NCI-H128 (cell line): ENCODE results near the gene LAMA5.

Source experiments
- DNase-seq: peaks from one replicate; lab custom pipeline; 2025; ENCODE audit not compliant: unreplicated experiment; lab: John Stamatoyannopoulos, UW

LAMA5 gene

DNA sequence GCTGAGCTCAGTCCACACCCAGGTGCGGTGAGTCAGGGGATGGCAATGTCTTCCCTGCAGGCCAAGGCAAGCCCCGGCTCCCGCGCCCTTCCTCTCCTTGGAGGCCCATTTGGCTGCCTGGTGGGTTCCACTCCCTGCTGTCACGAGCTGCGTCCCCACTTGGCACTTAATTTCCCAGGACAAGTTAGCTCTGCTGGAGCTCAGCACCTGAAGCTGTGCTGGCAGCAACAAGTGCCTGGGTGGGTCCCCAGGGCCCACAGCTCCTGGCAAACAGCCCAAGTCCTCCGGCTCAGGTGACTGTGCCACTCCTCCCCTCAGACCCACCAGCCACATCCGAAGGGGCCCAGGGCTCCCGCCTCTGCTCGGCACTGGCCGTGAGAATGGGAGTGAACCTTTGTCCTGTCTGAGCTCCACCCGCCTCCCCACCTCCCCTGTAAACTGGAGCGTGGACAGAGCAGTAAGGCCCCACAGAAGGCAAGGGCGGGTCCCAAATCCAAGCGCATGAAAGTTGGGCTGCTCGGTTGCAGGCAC, 16.9 kb downstream of the LAMA5 start:
- no peak for DNase-seq

DNA sequence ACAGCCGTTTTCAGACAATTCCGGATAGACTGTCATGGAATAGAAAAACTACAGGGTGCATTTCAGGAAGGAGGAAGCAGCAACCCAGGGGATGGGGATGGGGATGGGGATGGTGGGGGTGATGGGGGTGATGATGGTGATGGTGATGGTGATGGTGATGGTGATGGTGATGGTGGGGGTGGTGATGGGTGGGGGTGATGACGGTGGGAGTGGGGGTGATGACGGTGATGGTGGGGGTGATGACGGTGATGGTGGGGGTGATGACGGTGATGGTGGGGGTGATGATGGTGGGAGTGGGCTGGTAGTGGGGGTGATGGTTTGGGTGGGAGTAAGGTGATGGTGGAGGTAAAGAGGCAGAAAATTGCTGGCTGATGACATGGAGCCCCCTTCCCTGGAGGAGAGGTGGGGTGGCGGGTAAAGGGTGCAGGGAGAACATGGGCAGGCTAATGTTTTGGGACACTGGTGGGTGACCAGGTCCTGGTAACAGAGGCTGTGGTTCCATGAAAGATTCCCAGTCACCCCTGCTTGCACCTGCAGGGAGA, 17.5 kb downstream of the LAMA5 start:
- no peak for DNase-seq

DNA sequence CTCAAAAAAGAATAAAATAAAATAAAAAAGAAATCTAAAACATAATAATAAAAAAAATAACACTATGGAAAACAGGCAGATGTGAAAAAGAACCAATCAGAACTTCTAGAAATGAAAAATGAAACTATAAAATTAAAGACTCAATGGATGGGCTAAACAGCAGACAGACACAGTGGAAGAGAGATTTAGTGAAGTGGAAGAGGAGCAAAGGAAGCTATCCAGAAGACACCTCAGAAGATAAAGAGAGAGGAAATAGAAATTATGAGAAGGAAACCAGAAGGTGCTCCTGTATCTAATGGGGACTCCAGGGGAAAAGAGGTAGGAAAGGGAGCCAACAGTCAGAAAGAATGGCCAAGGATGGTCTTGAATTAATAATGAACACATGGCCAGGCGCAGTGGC, 18.5 kb downstream of the LAMA5 start:
- no peak for DNase-seq

DNA sequence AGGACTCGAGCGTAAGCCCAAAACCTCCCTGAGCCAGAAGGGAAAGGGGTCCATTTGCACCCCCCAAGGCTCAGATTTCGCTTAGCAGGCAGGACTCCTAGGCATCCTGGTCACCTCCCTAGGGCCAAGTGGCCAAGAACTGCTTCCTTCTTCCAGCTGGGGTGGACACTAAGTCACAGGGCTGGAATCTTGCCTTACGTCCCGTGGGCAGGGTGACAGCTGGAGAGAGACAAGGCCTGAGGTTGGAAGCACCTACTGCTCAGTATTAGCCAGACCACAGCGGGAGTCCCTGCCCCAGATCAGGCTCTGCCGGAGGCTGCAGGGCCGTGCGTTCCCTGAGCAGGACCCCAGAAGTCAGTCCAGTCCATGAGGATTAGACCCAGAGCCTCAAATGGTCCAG, 19.7 kb downstream of the LAMA5 start:
- no peak for DNase-seq

DNA sequence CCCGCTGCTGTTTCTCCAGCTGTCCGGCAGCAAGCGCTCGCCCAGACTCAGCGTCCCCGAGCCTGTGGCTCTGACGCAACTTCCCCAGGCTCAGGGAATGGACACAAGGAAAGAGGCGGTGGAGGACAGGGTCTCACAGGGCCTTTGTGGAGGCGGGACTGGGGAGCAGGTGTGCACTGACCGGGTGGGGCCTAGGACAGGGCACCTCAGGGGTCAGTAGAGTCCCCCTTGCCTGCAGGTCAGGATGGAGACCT, 20.0 kb downstream of the LAMA5 start:
- DNase-seq: no peak

DNA sequence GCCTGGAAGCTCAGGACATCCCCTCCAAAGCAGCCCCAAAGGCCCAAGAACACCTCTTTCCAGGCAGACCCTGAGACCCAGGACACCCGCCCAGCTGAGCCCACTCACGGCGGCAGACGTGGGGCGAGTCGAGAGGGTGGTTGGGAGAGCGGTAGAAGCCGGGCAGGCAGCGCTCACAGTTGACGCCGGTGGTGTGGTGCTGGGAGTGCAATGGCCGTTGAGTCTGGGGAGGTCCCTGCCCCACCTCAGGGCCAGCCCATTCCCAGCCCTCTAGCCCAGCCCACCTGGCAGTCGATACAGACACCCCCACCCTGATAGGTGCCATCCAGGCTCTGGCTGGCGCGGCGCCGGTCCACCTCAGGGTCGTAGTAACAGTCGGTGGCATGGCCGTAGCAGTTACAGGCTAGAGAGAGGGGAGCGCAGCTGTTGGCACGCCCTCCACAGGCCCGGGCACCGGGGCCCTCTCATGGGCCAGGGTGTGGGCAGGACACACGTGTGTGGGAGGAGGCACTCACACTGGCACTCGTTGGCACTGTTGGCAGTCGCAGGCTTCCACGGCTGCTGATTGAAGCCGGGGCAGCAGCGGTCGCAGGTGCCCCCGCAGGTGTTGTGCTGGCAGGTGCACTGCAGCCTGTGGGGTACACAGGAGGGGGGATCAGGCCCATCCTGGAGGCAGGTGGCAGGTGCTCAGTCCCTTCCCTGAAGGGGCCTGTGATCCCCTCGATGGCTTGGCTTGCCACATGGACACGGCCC, 20.5 kb downstream of the LAMA5 start:
- no peak for DNase-seq

DNA sequence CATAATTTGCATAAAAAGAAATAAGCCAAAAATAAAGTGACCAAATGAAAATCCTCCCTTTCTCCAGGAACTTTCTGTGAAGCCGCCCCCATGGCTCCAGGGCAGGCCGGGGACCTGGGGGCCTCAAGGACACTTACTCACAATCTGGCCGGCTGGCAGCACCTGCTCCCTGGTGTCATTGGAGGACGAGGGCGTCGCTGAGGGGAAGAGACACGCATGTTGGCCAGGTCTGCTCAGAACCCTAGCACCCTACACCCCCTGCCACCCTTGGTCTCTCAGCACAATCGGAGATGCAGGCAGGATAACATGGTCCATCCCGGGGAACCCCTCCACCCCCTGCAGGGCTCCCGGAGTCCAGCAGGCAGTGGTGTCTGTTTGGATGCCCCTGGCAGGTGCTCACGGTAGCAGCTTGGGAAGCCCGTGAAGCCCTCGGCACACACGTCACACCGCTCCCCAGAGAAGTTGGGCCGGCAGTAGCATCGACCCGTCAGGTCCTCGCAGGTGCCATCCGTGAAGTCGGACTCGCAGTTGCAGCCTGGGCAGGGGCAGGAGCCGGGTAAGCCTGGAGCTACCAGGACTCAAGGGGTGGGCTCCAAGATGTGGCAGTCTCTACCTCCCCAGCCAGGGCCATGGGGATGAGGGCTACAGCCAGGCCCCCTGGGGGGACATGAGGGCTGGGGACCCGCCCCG, 21.3 kb downstream of the LAMA5 start:
- DNase-seq: no peak

DNA sequence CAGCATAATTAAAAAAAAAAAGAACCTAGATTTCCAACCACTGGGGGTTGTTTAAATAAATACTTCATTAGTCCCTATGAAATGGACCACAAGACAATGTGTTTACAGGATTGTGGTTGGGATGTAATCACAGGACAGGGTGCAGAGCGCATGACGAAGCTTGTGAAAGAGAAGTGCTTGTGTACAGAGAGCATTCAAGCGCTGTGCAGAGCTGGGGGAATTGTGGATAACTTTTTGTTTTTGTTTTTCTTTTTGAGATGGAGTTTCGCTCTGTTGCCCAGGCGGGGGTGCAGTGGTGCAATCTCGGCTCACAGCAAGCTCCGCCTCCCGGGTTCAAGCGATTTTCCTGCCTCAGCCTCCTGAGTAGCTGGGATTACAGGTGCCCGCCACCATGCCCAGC, 22.3 kb downstream of the LAMA5 start:
- no peak for DNase-seq

DNA sequence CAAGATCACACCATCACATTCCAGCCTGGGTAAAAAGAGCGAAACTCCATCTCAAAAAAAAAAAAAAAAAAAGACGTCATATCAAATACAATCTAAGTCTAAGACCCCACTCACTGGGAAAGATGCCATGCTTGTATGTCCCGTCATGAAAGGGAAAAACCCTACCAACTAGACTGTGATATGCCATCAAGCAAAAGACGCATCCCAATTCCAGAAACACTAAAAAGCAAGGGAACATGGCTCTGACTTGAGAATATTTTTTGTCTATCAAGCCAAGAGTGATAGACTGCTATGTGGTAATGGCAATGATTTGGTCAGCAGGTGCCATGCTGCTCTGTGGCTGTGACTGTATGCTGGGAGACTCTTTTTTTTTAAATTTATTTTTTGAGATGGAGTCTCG, 23.0 kb downstream of the LAMA5 start:
- DNase-seq: no peak

DNA sequence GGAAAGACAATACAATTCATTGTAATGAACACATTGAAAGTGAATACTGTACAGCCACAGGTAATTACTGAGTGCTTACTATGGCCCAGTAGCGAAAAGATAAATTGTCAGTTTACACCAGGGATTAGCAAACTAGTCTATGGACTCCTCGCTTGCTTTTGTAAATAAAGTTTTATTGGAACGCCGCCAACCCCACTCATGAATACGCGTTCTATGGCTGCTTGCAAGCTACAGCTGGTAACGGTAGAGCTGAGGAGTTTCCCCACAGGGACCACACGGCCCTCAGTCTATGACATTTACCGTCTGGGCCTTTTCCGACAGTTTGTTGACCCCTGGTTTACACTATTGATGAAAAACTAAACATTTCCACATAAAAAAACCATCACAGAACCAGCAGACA, 24.2 kb downstream of the LAMA5 start:
- DNase-seq: no peak

DNA sequence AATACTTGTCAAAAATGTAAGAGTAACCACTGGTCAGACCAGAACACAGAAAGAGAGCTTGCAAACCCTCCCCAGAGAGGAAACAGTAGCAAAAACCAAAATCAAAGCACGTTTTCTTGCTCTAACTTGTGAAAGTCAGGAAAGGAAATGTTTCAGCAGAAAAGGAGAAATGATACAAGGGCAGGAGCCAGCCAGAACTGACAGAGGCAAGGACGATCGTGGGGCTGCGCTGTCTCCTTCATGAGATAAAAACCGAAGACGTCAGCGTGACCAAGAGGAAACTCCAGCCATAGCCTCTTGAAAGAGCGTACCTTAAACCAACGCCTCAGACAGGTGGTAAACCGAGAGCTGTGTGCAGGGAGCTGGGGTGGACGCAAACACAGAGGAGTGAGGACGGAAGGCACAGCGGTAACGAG, 27.5 kb downstream of the LAMA5 start:
- no peak for DNase-seq

DNA sequence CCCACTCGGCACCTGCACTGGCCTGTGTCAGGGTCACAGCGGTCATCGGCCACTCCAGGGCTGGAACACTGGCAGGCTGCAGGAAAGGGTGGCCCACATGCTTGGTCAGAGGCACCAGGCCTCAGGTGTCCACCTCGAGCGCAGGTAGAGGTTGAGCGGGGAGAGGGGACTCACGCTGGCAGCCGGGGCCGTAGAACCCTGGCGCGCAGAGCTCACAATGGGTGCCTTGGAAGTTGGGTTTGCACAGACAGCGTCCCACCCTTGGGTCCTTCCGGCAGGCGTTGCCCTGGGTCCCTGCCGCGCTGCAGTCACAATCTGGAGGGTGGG, 28.9 kb downstream of the LAMA5 start:
- no peak for DNase-seq

DNA sequence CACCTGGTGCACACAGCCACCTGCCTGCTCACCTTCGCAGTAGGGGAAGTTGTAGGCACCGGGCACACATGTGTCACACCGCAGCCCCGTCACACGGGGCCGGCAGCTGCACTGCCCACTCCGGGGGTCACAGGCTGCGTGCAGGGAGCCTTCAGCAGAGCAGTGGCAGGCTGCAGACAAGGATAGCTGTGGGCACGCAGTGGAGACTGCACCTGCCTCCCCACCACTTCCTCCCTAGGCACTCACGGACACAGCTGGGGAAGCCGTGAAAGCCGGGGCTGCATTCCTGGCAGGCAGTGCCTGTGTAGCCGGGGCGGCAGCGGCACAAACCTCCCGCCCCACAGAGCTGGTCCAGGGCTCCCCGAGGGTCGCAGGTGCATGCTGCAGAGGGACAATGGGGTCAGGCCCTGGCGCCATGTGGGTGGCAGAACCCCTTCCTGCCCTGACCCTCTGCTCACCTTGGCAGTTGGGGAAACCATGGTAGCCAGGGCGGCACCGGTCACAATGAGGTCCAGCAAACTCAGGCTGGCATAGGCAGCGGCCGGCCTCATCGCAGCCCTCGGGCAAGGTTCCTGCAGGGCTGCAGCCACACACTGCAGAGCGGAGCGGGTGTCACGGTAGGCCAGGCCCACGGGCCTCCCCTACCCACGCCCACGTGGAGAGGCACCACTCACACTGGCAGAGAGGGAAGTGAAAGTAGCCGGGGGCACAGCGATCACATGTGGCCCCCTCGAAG, 29.4 kb downstream of the LAMA5 start:
- DNase-seq: no peak

DNA sequence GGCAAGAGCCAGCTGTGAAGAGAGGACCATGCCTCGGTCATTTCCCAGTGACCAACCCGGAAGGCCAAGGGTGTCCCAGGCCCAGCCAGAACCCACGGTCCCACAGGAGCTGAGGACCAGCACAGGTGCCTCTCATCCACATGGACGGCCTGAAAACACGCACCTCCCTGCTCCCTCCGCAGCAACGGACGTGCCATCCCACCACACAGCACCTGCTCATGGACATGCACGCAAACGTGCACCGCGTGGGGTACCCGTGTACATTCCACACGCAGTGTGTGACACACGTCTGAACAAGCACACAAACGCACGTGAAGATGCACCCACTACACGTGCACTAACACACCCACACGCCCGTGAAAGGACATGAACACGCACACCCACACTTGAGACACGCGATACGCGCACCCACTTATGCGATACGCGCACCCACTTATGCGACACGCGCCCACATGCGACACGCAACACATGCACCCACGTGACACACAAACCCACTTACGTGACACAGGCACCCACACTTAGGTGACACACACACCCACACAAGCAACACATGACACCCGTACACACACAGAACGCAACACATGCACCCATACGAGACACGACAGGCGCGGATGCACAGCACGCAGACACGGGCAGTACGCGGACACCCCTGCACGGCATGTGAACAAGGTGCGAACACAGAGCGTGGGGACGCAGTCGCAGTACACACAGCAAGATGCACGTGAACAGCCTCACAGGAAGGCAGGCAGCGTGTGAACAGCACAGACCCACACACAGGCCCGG, 30.1 kb downstream of the LAMA5 start:
- no peak for DNase-seq

DNA sequence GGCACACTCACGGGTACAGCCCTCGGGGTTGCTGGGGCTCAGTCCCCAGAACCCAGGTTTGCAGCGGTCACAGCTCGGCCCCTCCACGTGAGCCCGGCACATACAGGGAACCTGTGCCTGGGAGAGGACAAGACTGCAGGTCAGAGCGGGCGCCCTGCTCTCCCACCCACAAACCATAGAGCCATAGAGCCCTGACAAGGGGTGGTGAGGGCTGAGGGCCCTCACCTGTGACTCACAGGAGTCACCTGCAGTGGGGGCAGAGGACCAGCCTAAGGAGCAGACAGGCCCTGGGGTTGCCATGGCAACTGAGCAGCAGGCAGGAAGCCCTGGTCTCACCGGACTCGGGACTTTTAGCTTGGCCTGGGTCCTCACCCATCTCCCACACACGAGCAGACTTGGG, 30.8 kb downstream of the LAMA5 start:
- no peak for DNase-seq

DNA sequence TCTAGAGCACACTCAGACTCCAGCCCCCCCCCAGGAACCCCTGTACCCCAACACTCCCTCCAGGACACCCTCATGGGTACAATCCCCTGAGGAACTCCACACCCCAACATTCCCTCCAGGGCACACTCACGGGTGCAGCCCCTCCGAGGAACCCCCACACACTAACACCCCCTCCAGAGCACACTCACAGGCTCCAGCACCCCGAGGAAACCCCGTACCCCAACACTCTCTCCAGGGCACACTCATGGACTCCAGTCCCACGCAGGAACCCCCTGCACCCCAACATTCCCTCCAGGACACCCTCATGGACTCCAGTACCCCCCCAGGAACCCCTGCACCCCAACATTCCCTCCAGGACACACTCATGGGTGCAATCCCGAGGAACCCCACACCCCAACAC, 31.6 kb downstream of the LAMA5 start:
- DNase-seq: no peak

DNA sequence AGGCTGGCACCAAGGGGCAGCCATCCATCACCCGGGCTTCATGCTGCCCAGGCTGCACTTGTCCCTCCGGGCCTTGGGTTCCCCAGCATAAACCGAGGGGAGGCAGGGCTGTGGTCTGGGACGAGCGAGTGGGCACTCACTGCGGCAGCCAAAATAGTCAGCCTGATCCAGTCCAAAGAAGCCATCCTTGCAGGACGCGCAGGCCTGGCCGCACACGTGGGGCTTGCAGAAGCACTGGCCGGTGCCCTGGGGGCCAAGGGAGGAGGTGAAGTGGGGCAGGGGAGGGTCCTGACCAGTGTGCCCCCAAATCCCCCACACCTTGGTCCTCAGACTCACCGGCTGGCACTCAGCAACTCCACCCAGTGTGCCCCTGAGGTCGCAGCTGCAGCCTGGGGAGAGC, 32.2 kb downstream of the LAMA5 start:
- DNase-seq: no peak

DNA sequence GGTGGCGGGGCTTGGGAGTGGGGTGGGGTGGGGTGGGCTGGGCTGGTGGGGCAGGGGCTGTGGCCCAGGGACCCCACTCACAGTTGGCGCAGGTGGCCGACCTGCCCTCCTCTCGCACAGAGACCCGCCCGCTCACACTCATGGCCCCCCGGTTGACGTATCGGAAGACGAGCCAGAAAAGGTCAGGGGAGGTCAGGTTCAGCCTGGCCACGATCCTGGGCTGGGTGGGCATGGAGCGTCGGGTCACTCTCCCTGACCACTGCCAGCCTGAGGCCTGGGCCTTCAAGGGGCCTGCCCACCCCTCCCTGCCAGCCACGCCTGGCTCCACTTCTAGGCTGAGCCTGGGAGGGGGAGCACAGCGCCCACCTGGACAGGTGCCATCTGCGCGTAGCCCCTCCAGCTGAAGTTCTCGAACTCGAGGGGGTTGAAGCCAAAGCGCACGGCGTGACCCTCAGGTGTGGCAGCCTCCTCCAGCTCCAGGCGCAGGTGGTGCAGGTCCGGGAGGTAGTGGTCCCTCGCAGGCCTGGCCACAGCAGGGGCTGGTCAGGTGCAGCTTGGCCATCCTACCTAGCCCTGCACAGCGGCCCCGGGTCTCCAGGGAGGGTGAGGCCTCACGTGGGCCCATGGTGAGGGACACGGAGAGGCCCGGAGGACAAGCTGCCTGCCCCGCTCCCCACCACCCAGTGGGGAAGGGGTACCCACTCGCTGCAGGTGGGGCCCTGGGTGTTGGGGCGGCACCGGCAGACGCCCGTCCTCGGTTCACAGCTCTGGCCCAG, 33.1 kb downstream of the LAMA5 start:
- no peak for DNase-seq

DNA sequence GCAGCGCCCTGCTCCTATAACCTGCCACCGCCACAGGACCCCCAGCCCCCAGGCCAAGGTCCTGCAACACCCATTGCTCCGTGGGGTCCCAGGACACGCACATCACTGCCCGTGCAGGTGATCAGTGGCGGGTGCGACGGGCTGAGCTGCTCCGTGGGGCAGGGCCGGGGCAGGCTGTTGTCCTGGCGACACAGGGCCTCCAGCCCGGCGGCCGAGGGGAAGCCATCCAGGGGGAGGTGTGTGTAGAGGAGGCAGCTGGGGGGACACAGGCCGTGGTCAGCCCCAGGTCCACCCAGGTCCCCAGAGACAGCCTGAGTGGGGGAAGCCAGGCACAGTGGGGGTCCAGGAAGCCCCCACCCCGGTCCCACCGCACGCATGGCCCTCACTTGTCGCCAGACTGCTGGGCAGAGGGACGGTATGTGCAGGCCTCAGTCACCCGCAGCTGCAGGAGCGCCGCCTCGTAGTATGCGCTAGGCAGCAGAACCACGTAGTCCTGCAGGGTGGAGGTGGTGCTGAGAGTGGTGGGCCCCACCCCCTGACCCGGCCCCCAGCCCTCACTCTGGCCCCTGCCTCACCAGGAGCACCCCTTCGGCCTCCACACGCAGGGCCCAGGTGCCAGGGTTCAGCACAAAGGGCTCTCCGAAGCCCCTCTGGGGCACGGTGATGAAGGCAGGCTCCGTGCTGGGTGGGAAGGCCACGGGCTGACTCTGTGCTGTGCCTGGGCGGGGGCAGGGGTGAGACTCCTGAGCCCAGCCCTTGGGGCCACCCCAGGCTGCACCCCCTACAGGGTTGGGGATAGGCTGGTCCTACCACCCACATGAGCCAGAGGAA, 33.9 kb downstream of the LAMA5 start:
- no peak for DNase-seq

DNA sequence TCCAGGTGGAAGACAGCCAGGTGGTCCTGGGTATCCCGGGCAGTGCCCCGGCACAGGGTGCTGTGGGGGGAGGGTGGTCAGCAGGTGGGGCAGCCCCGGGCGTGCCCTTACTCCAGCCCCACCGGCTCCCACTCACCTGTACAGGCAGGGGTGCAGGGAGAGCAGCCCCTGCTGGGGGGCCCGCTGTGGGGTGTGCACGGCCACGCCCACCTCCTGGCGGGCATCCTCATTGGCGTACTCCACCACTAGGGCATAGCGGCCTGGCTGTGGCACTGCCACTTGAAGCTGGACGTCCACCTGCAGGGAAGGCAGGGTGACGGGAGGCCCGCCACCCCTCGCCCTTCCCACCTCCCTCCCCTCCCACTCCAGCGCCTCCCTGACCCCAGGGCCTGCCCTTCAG, 34.7 kb downstream of the LAMA5 start:
- no peak for DNase-seq
